Neural progenitor cell (in vitro differentiated cells): ENCODE measurements around the gene EPHA4.

ENCODE experiments used
- CTCF ChIP-seq: fragments of 200-600 bp; sonication (generic); IDR thresholded peaks from 2 replicates; pipeline ENCODE4 v1.5.1; 2017; ENCODE audit warnings: antibody characterized with exemption, mild to moderate bottlenecking
- EZH2 ChIP-seq: fragments of 200-600 bp; sonication (generic); IDR thresholded peaks from 2 replicates; pipeline ENCODE4 v1.6.1; 2017; ENCODE audit warnings: antibody characterized with exemption, mild to moderate bottlenecking, moderate library complexity
- EZH2phosphoT487 ChIP-seq: fragments of 200-600 bp; sonication (generic); IDR thresholded peaks from 2 replicates; pipeline ENCODE4 v1.6.1; 2017; ENCODE audit warnings: antibody characterized with exemption

- no peak for TF ChIP-seq CTCF
- no peak for TF ChIP-seq EZH2phosphoT487
- TF ChIP-seq EZH2 = no peak
These were observed 87.2 kb downstream of the EPHA4 start for GRCh38 chr2:221484761-221485502.
